ENCODE measurements around the gene ATF7. TPM values are rescaled to one million over a fixed set of nuclear protein-coding genes. Genes with fewer than 3 reads are reported as not detected.
A peak's percentile ranks its signal among the peaks of the same experiment; 100 is the strongest.

Gene ATF7
- total and polyA plus RNA-seq, 2 donors (not counting 1 experiment from before 2014, with no cell fraction given) = 11.4 to 24.7 TPM

- Histone ChIP-seq H3K4me3 (replicated peaks in 1 of 4; ENCODE audit: control extremely low read depth in 1 of 4, insufficient read depth in 1 of 4, low read depth in 3 of 4, low read length in 4 of 4) (peak overlapping the region in 2 of 4 experiments; percentile 38 to 57), H4K20me1 (ENCODE audit: control insufficient read depth, extremely low read depth, insufficient read depth, low read length) (no peaks in the 10 kb centered on the region), H3K36me3 (ENCODE audit: control insufficient read depth, insufficient read depth, low read length) (peaks cover 4% of the 10 kb centered on the region), H3K79me2 (ENCODE audit: control insufficient read depth, insufficient read depth, low read length) (peaks cover 33% of the 10 kb centered on the region), H3K9me3 (ENCODE audit: control insufficient read depth, insufficient read depth, low read depth, low read length) (no peaks in the 10 kb centered on the region), H3K4me1 (ENCODE audit: control insufficient read depth, extremely low read depth, insufficient read depth, low read length) (peaks cover 29% of the 10 kb centered on the region), H3K27me3 (ENCODE audit: control insufficient read depth, insufficient read depth, low read length) (no peaks in the 10 kb centered on the region), H3K27ac (ENCODE audit: insufficient read depth, low read length) (no peak overlapping the region), H2AFZ (ENCODE audit: low read length) (no peak overlapping the region), H3K9ac (ENCODE audit: insufficient read depth, low read length) (no peak overlapping the region), H3K4me2 (ENCODE audit: extremely low read depth, insufficient read depth, low read length) (peak overlapping the region; percentile 23)
- DNase-seq (ENCODE audit: low read depth in 2 of 2) = no peak
- TF ChIP-seq CTCF (conservative IDR thresholded peaks at IDR 0.05 in 1 of 2, IDR thresholded peaks at IDR 0.05 in 1 of 2; ENCODE audit: low read depth in 1 of 2, low read length in 2 of 2) (no peak), EZH2 (IDR thresholded peaks at IDR 0.05; ENCODE audit: low read length, missing control alignments) (no peak)
Observed at GRCh38 chr12:53497461-53497860, 128.7 kb downstream of the ATF7 start.

- H3K36me3 ChIP-seq (ENCODE audit: control insufficient read depth, insufficient read depth, low read length) = peaks cover 4% of the 10 kb centered on the region
- peaks cover 36% of the 10 kb centered on the region for H3K79me2 ChIP-seq (ENCODE audit: control insufficient read depth, insufficient read depth, low read length)
- H3K4me1 ChIP-seq (ENCODE audit: control insufficient read depth, extremely low read depth, insufficient read depth, low read length) = peaks cover 30% of the 10 kb centered on the region
- no peak for DNase-seq (ENCODE audit: low read depth in 2 of 2)
- no peaks in the 10 kb centered on the region for H4K20me1 ChIP-seq (ENCODE audit: control insufficient read depth, extremely low read depth, insufficient read depth, low read length)
- H2AFZ ChIP-seq (ENCODE audit: low read length) = no peak overlapping the region
- no peaks in the 10 kb centered on the region for H3K27me3 ChIP-seq (ENCODE audit: control insufficient read depth, insufficient read depth, low read length)
- TF ChIP-seq EZH2 (IDR thresholded peaks at IDR 0.05; ENCODE audit: low read length, missing control alignments) (no peak), CTCF (conservative IDR thresholded peaks at IDR 0.05 in 1 of 2, IDR thresholded peaks at IDR 0.05 in 1 of 2; ENCODE audit: low read depth in 1 of 2, low read length in 2 of 2) (no peak)
- H3K27ac ChIP-seq (ENCODE audit: insufficient read depth, low read length) = no peak overlapping the region
- H3K4me2 ChIP-seq (ENCODE audit: extremely low read depth, insufficient read depth, low read length) = peak overlapping the region; percentile 51
- H3K9ac ChIP-seq (ENCODE audit: insufficient read depth, low read length) = no peak overlapping the region
- no peaks in the 10 kb centered on the region for H3K9me3 ChIP-seq (ENCODE audit: control insufficient read depth, insufficient read depth, low read depth, low read length)
- H3K4me3 ChIP-seq (replicated peaks in 1 of 4; ENCODE audit: control extremely low read depth in 1 of 4, insufficient read depth in 1 of 4, low read depth in 3 of 4, low read length in 4 of 4) = peak overlapping the region in 2 of 4 experiments; percentile 38 to 57
Observed at GRCh38 chr12:53496752-53497032, 129.5 kb downstream of the ATF7 start.

GRCh38 chr12:53495903-53496751, 130.1 kb downstream of the ATF7 start:
- peak; percentile 46 to 88 for DNase-seq (ENCODE audit: low read depth in 2 of 2)
- H3K27me3 ChIP-seq (ENCODE audit: control insufficient read depth, insufficient read depth, low read length) = no peaks in the 10 kb centered on the region
- H3K9ac ChIP-seq (ENCODE audit: insufficient read depth, low read length) = no peak overlapping the region
- no peaks in the 10 kb centered on the region for H4K20me1 ChIP-seq (ENCODE audit: control insufficient read depth, extremely low read depth, insufficient read depth, low read length)
- TF ChIP-seq CTCF (conservative IDR thresholded peaks at IDR 0.05 in 1 of 2, IDR thresholded peaks at IDR 0.05 in 1 of 2; ENCODE audit: low read depth in 1 of 2, low read length in 2 of 2) (no peak), EZH2 (IDR thresholded peaks at IDR 0.05; ENCODE audit: low read length, missing control alignments) (no peak)
- H3K27ac ChIP-seq (ENCODE audit: insufficient read depth, low read length) = peak overlapping the region; percentile 29
- no peak overlapping the region for H2AFZ ChIP-seq (ENCODE audit: low read length)
- H3K4me2 ChIP-seq (ENCODE audit: extremely low read depth, insufficient read depth, low read length) = peak overlapping the region; percentile 51
- peaks cover 4% of the 10 kb centered on the region for H3K36me3 ChIP-seq (ENCODE audit: control insufficient read depth, insufficient read depth, low read length)
- peaks cover 34% of the 10 kb centered on the region for H3K79me2 ChIP-seq (ENCODE audit: control insufficient read depth, insufficient read depth, low read length)
- peaks cover 27% of the 10 kb centered on the region for H3K4me1 ChIP-seq (ENCODE audit: control insufficient read depth, extremely low read depth, insufficient read depth, low read length)
- H3K9me3 ChIP-seq (ENCODE audit: control insufficient read depth, insufficient read depth, low read depth, low read length) = no peaks in the 10 kb centered on the region
- H3K4me3 ChIP-seq (replicated peaks in 1 of 4; ENCODE audit: control extremely low read depth in 1 of 4, insufficient read depth in 1 of 4, low read depth in 3 of 4, low read length in 4 of 4) = peak overlapping the region in 2 of 4 experiments; percentile 38 to 57
